GM19240 (cell line): Measurements from ENCODE around the gene NRAS.

Source experiments
- DNase-seq: peaks from one replicate; pipeline ENCODE4 v3.0.0; 2011; ENCODE audit warnings: low spot score; ENCODE audit not compliant: insufficient read length

NRAS gene

DNA sequence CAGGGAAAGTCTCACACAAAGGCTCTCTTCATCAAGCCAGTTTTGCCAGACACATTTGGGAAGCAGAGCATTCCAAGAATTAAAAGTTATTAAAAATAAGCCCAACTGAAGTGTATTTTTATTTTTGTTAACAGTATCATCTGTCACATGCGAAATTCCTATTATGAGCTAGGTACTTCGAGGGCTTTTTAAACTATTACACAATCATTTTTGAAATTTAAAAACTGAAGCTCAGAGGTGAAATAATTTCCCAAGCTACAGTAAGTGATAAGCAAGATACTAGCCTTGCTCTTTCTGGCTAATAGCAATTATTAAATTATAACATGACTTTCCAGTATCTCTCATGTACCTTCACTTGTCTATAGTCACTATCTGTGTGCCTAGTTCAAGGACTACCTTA is 12.0 kb upstream of the NRAS start:
- DNase-seq = no peak

DNA sequence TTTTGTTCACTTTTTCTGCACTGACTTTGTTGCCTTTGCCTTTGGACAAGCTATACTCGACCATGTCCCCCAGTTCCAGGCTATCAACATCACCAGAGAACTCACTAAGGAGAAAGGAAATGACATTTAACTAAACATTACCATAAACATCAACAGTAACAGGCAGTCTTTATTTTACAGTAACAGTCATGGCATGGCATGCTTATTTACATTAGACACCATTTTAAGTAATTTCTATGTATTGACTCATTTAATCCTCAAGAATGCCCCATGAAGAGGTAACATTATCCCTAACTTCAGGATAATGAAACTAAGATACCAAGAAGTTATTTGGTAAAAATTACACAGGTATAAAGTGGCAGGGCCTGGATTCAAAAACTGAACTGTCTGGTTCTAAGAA is 8.7 kb upstream of the NRAS start:
- DNase-seq = no peak

DNA sequence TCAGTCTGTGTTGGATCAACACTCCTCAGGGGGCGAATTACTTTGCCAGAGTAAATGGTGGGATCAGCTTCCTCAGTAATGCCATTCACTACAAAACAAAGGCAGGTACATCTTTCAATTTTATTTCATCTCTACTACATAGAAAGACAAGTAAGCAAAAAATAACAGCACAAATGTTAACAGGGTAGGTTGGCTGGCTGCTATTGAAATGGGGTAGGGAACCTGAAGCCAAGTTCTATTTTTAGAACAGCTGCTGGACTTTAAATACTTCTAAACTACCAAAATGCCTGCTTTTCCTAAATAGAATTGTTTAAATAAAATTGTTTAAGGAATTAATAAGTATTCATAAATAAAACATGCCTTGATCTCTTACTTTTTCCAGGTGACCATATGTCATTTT is 7.3 kb upstream of the NRAS start:
- DNase-seq = no peak

DNA sequence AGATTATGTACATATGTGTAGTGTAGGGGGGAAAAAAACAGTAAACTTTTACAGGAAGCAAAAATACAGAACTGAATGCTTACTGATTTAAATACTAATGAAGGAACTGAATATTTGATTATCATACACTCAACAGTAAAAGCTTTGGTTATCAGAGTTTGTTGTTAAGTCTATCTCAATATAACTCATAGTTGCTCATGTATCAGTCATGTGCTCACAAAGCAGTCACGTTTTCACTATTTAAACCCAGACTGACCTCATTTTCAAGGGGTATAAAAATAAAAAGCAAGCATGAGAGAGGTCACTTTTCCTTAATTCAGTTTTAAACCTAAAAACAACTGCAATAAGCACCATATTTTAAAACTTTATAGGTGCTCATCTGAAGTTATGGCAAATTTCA is 6.9 kb upstream of the NRAS start:
- no peak for DNase-seq

GRCh38 chr1:114720492-114720891 is 3.9 kb upstream of the NRAS start:
- DNase-seq = no peak

- no peak for DNase-seq
These were observed 2.8 kb upstream of the NRAS start for GRCh38 chr1:114719424-114719787.

DNA sequence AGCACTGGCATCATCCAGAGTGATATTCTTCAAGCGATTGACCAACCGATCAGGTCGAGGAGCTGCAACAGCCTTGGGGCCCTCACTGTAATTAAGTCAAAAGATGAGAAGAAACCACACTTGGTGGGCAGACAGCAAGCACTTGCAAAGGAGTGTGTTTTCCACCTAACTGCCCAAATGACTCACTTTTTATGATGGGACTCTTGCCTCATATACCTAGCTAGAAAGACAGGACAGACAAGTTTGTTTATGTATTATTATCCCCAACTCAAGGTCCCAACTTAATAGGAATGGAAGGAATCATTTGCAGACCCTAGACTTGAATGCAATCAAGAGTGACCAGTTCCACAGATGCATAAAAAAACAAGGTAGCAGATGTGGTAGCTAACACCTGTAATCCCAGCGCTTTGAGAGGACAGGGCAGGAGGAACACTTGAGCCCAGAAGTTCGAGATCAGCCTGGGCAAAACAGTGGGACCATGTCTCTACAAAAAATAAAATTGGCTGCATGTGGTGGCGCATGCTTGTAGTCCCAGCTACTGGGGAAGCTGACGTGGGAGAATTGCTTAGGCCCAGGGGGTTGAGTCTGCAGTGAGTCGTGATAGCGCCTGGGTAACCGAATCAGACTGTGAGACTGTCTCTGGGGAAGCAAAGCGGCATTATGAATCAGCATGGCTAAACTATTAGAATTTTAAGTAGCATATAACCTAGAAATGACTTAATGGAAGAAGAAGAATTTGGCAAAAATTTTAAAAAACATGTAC is 2.3 kb upstream of the NRAS start:
- DNase-seq = no peak

- no peak for DNase-seq
These were observed 643 bp downstream of the NRAS start for GRCh38 chr1:114715952-114716303.

GRCh38 chr1:114712977-114713376 is 3.6 kb downstream of the NRAS start:
- no peak for DNase-seq

DNA sequence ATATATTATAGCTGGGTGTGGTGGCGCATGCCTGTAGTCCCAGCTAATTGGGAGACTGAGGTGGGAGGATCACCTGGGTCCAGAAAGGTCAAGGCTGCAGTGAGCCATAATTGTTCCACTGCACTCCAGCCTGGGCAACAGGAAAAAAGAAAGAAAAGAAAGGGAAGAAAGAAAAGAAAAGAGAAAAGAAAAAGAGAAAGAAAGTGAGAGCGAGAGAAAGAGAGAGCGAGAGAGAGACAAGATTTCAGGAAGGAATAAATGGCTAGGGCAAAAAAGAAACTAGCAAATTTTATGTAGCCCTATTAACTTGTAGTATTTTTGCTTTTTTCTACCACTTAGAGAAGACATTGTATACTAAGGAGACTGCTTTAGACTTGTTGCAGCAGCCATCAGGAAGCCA is 6.2 kb downstream of the NRAS start:
- DNase-seq = no peak

GRCh38 chr1:114707604-114708003 is 9.0 kb downstream of the NRAS start:
- no peak for DNase-seq

DNA sequence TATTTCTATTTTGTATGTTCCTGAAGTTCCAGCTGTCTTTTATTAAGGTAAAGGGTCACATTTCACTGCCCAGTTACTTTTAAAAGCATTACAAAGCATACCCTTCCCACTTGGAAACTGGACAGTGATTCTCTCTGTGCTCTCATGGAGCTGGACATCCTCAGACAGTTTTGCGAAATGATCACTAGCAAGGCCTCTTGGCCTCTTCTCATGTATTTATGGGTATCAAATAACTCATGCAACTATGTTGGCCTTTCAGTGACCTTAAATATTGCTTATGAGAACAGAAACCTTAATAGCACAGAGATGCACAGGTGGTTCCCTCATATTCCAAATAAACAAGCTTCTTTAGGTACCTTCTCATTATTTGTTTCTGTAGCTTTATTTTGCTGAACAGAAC is 13.3 kb downstream of the NRAS start:
- no peak for DNase-seq

GRCh38 chr1:114702737-114703136 is 13.8 kb downstream of the NRAS start:
- DNase-seq = no peak

GRCh38 chr1:114701931-114702330 is 14.6 kb downstream of the NRAS start:
- DNase-seq = no peak

DNA sequence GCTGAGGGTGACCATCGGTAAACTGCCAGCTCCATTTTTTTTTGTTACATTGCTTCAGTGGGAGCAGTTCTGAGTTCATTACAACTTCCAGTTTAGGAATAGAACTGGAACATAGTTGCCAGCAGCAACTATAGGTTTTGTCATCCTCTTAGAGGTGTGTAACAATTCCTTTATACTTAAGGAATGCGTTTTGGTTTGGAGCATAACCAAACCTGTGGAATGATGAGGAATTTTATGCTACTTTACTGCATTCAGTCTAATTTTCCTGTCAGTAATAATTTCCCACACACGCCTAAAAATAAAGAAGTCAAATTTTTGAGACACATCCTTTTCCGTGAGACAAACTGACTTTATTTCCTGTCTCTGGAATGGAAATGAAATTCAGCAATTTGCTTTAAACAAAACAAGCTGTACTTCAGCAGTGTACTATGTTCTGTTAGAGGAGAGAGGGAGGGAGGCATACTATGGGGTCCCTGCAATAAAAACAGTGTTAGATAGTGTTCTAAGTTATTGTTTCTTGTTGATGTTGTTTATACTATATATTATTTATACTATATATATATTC is 16.5 kb downstream of the NRAS start:
- DNase-seq = no peak

DNA sequence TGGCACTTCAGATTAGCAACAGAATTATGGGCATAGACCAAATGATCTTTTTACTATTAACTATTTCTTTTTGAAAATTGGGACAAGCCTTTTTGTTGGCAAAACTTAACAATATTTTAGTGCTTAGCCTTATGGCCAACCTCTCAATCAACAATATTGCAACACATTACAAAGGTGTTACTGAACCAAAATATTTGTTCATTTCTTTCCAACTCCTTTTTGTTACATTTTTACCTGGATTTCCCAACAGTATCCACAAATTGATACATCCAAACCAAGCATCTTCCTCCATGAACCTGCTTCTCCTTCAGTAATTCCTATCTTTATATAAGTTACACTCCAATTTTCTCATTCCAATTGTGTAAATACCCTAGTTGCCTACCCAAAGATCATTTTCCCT is 19.8 kb downstream of the NRAS start:
- DNase-seq = no peak

DNA sequence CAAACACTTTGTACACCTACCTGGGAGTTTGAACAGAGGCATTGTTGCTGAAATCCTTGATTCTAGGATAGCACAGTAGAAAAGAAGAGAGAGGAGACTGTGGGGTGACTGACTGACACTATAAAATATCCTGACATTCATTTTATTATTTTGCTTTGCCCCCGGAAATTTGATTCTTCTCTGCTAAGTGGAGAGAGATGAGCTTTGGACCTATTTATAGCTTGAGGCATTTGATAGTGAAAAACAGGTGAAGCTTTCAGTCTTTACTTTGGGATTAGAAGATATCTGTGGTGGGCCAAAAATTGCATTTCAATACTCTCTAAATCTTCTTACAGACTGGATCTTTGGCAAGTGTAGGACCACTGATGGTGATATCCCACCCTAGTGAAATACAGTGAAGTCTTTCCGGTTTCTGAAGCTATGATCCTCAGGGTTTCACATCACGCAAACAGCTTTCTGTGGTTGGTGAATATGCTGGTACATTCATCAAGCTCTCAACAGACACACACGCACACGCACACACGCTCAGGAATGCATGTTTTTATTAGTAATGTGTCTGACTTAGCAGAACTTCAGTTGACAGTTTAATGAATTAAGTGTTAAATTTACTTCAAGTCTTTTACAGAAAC is 21.0 kb downstream of the NRAS start, which contains the start of gene AMPD1:
AMPD1 (minus strand) TSS at position 117 of the 629 bp plus-strand sequence; CDS start at position 42, 75 bp downstream.
- DNase-seq = no peak

GRCh38 chr1:114694540-114695310 is 21.8 kb downstream of the NRAS start:
- DNase-seq = no peak

DNA sequence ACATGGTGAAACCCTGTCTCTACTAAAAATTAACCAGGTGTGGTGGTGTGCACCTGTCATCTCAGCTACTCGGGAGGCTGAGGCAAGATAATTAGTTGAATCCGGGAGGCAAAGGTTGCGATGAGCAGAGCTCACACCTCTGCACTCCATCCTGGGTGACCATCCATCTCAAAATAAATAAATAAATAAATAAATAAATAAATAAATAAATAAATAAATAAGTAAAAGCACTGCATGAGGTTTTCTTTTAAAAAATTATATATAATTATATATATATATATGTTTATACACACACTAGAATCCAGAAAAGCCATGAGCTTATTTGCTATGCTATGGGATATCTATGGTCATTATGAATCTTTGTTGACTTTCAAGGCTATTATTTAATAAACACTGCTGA is 23.6 kb downstream of the NRAS start:
- no peak for DNase-seq

DNA sequence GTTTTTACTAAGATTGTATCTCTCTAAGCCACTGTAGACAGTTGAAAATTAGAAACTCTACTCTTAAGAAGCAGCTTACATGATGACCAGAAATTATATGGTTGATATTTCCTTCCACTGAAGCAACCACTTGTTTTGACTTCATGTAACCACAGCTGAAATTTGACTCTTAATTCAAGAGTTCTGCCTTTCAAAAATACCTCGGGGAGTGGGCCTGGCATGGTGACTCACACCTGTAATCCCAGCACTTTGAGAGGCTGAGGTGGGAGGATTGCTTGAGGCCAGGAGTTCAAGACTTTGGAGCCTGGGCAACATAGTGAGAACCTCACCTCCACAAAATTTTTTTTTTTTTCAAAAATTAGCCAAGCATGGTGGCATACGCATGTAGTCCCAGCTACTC is 25.5 kb downstream of the NRAS start:
- DNase-seq = no peak

DNA sequence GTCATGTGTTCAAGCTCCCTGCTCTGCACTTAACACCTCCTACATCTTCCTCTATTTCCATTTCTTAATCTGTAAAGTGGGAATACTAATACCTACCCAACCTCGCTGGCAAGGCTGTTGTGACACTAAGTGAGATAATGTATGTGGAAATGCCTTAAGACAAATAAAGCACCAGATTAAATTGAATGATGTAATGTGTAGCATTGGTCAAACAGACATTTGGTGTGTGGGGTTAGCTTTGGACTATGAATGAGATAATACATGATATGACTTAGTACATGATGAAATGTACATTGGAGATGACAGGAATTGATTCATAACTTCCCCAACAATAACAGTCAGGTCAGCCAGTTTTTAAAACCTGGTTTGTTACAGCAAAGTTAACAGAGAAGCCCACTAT is 26.4 kb downstream of the NRAS start:
- no peak for DNase-seq

DNA sequence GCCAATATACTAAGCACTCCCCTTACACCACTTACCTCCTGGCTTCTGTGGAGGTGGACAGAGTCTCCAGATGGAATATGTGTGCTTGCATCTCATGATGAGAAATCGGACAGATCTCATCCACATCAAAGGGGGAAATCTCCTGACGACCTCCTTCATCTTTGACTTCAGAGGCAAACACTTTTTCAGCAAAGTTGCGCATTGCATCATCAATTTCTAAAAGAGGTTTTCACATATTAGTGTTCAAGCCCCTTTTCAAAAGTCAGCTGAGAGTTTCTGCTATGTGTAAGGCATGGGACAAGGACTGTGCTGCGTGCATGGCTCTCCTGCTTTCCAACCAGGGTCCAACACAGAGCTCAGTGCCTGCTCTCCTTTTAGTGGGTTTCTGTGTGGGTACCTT is 28.0 kb downstream of the NRAS start:
- no peak for DNase-seq
